ENCODE measurements around the gene B3GALT5.

Gene B3GALT5

DNA sequence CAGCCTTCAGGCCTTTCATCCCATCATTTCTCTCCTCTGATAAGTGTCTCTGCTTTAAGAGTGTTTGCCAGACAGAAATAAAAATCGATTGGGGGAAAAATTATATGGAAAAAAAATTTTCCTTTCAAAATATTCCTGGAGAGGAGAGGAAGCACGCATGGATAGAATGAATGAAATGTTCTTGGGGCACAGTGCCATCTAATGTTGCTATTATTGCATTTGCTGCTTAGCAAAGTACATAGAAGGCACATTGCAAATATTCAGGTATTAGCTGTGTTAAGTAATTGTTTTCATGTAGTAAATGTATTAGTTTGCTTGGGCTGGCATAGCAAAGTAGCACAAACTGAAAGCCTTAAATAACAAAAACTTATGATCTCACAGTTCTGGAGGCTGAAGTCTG is 18.1 kb downstream of the B3GALT5 start:
- Histone ChIP-seq H3K4me3 (IDR thresholded peaks at IDR 0.05; ENCODE audit: insufficient read depth, low read depth, low read length) (no peak overlapping the region), H3K9ac (no peak overlapping the region), H3K36me3 (ENCODE audit: insufficient read depth) (no peaks in the 10 kb centered on the region), H3K27me3 (ENCODE audit: insufficient read depth, low read depth) (no peaks in the 10 kb centered on the region), H3K4me1 (ENCODE audit: low read depth, poor library complexity, severe bottlenecking) (no peaks in the 10 kb centered on the region), H3K4me2 (no peak overlapping the region), H3K79me2 (ENCODE audit: insufficient read depth, low read depth) (no peaks in the 10 kb centered on the region), H3K27ac (no peak overlapping the region), H2AFZ (ENCODE audit: low read depth) (no peak overlapping the region), H4K20me1 (ENCODE audit: insufficient read depth) (no peaks in the 10 kb centered on the region)
- TF ChIP-seq, protein P1, sequence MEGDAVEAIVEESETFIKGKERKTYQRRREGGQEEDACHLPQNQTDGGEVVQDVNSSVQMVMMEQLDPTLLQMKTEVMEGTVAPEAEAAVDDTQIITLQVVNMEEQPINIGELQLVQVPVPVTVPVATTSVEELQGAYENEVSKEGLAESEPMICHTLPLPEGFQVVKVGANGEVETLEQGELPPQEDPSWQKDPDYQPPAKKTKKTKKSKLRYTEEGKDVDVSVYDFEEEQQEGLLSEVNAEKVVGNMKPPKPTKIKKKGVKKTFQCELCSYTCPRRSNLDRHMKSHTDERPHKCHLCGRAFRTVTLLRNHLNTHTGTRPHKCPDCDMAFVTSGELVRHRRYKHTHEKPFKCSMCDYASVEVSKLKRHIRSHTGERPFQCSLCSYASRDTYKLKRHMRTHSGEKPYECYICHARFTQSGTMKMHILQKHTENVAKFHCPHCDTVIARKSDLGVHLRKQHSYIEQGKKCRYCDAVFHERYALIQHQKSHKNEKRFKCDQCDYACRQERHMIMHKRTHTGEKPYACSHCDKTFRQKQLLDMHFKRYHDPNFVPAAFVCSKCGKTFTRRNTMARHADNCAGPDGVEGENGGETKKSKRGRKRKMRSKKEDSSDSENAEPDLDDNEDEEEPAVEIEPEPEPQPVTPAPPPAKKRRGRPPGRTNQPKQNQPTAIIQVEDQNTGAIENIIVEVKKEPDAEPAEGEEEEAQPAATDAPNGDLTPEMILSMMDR (conservative IDR thresholded peaks at IDR 0.05; ENCODE audit: low read depth, low read length): no peak

DNA sequence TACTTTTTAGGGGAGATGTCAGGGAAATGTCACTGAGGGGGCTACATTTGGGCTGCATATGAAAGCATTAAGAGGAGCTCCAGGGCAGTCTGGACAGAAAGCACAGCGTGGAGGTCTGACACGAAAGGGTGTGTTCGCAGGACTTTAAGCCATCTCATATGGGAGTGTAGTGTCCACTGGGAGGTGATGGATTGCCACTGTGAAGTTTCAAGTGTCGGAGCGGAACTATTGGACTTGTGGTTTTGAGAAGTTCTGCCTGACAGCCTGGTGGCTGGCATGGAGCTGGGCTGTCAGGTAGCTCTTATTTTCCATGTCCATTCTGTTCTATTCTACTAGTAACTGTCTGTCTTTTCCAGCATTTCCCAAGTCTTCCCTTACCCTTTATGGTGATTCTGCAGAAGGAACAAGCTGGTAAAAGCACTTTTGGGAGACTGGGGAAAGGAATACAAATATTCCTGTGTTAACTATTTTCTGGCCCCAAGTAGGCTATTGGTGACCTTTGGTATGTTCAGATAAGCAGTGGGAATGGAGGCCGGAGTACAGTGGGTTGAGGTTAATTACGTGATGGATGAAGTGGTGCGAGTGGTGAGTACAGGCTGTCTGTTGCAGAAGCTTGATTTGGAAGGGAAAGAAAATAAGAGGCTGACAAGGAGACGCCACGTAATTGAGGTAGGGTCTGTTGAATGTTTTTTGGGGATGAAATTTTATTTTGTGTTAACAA is 19.3 kb downstream of the B3GALT5 start:
- Histone ChIP-seq H3K4me2 (no peak overlapping the region), H3K27ac (no peak overlapping the region)

DNA sequence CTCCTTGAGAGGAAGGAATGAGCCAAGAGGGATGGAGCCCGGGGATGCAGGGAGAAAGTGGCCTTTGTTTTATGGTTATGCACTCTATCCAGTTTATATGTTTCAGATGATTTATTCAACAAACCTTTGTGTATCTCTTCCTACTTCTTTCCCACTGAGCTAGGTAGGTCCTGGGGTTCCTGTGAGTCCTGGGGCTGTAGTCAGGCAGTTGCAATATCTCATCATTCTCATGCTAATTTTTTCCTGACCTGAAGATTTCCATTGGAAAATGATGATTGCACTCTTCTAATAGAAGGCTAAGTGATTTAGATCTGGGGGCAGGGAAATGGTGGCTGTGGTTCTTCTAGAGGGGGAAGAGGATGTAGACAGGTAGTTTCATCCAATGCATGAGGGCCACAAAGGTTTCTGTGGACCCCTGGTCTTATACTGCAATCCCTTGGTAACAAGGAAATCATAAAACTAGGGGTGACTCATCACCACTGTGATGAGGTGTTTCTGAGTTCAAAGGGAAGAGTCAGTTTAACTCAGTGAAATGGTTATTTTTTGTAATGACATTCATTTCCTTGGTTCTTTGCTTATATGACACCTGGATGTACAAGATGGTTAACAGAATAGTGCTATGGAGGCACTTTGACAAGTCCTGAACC is 20.2 kb downstream of the B3GALT5 start:
- Histone ChIP-seq H3K27ac (no peak overlapping the region), H2AFZ (ENCODE audit: low read depth) (no peak overlapping the region), H3K4me1 (ENCODE audit: low read depth, poor library complexity, severe bottlenecking) (no peaks in the 10 kb centered on the region), H3K4me2 (no peak overlapping the region), H3K4me3 (IDR thresholded peaks at IDR 0.05; ENCODE audit: insufficient read depth, low read depth, low read length) (no peak overlapping the region), H3K27me3 (ENCODE audit: insufficient read depth, low read depth) (no peaks in the 10 kb centered on the region), H3K79me2 (ENCODE audit: insufficient read depth, low read depth) (no peaks in the 10 kb centered on the region), H3K36me3 (ENCODE audit: insufficient read depth) (no peaks in the 10 kb centered on the region), H4K20me1 (ENCODE audit: insufficient read depth) (no peaks in the 10 kb centered on the region), H3K9ac (no peak overlapping the region)
- TF ChIP-seq, protein P1 (conservative IDR thresholded peaks at IDR 0.05; ENCODE audit: low read depth, low read length): no peak

More for the DNA sequence above, 19.3 kb downstream of the B3GALT5 start:
- Histone ChIP-seq H3K4me3 (IDR thresholded peaks at IDR 0.05; ENCODE audit: insufficient read depth, low read depth, low read length) (no peak overlapping the region), H3K4me1 (ENCODE audit: low read depth, poor library complexity, severe bottlenecking) (no peaks in the 10 kb centered on the region), H4K20me1 (ENCODE audit: insufficient read depth) (no peaks in the 10 kb centered on the region), H3K9ac (no peak overlapping the region), H3K27me3 (ENCODE audit: insufficient read depth, low read depth) (no peaks in the 10 kb centered on the region), H3K36me3 (ENCODE audit: insufficient read depth) (no peaks in the 10 kb centered on the region), H3K79me2 (ENCODE audit: insufficient read depth, low read depth) (no peaks in the 10 kb centered on the region), H2AFZ (ENCODE audit: low read depth) (no peak overlapping the region)
- TF ChIP-seq, protein P1 (conservative IDR thresholded peaks at IDR 0.05; ENCODE audit: low read depth, low read length): no peak

DNA sequence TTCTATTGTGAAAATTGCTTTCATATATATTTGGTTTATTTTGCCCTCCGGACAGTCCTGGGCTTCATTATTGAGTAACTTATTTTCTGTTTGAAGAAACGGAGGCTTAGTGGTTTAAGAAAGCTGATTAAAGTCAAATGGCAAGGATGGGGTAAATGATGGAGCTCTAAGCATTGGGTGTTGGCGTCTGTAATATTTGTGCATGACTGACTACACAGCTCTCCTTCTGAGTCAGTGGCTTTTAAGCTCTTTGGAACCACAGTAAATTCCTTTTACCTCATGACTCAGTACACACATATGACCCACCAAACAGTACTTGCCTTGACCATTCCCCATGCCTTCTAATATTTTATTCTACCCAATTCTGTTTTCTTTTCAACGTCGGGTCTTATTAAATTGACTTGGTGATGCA is 21.0 kb downstream of the B3GALT5 start:
- Histone ChIP-seq H3K27ac (no peak overlapping the region), H2AFZ (ENCODE audit: low read depth) (no peak overlapping the region), H3K9ac (no peak overlapping the region), H3K27me3 (ENCODE audit: insufficient read depth, low read depth) (no peaks in the 10 kb centered on the region), H3K36me3 (ENCODE audit: insufficient read depth) (no peaks in the 10 kb centered on the region), H3K4me3 (IDR thresholded peaks at IDR 0.05; ENCODE audit: insufficient read depth, low read depth, low read length) (no peak overlapping the region), H3K4me2 (no peak overlapping the region), H3K79me2 (ENCODE audit: insufficient read depth, low read depth) (no peaks in the 10 kb centered on the region), H4K20me1 (ENCODE audit: insufficient read depth) (no peaks in the 10 kb centered on the region), H3K4me1 (ENCODE audit: low read depth, poor library complexity, severe bottlenecking) (no peaks in the 10 kb centered on the region)
- TF ChIP-seq, protein P1 (conservative IDR thresholded peaks at IDR 0.05; ENCODE audit: low read depth, low read length): no peak
